Fibroblast of the conjunctiva (primary cell): ENCODE results near the gene CDK13.

Experiments
- DNase-seq: peaks from one replicate; pipeline ENCODE4 v3.0.0-alpha.2; 2010; ENCODE audit warnings: low read depth

CDK13 gene

DNA sequence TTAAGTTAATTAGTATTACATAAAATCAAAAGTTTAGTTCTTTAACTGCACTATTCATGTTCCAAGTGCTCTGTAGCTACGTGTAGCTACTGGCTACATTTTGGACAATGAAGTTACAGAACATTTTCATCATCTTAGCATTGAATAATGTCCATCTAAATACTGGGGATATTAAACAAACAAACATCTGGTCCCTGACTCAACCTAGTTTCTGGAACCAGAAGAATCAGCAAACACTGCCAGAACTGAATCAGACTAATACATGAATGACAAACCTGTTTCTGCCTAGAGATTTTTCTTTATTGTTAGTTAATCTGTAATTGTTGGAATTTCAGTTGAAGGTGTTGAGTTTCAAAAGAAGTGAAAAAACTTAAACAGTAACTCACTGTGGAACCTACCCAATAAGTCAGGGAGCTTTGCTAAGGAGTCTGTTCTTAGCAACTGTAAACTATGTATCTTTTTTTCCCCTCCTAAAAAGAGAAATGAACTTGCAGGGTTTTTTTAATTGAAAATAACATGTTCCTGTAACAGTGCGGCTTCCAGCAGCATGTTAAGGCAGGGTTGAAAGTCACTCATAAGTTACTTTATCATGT lies 58.3 kb downstream of the CDK13 start:
- peak; percentile 91 for DNase-seq

DNA sequence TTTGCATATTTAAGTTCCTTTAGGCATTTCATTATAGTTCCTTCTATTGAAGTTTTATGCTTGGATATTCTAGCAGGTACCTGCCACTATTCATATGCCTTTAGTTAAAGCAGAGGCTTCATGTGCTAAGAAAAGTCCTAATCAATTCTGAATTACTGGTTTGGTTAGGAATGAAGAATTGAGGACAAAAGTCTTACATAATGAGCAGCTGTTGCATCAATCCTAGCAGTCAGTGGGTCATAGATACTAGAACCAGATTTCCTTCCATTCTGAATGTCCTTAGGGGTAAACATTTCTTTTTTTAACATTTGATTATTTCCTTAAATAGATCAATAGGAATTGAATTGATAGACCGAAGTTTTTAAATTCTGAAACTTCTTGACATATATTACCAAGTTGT lies 59.2 kb downstream of the CDK13 start:
- no peak for DNase-seq

DNA sequence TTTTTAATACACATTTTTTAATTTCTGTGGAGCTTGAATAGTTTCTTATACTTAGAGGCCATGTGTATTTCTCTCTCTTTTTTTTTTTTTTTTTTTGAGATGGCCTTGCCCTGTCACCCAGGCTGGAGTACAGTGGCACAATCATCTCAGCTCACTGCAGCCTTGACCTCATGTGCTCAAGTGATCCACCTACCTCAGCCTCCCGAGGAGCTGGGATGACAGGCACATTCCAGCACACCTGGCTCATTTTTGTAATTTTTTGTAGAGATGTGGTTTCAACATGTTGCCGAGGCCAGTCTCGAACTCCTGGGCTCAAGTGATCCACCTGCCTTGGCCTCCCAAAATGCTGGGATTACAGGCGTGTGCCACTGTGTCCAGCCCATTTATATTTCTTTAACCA lies 64.3 kb downstream of the CDK13 start:
- no peak for DNase-seq

DNA sequence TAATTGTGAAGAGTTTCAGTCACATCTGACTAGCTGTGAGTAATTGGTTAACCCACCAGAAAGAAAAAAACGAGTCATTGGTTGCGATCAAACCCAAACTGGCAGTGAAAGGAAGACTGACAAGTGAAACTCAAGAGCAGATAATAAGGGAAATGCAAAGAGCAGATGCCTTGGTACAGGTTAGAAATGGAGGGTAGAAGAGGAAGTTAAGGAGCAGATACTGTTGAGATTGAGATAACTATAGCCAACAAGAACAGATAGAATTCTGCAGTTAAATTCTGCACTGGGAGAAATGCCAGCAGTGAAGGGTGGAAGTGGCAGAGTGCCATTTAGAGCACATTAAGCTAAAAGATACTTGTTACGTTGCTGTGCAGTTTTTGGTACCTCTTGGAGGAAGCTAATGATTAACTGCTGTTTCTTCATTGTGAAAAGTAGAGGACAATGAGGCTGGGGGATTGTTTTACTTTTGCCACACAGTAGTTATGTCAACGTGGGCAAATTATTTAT lies 65.8 kb downstream of the CDK13 start:
- peak; percentile 40 for DNase-seq

DNA sequence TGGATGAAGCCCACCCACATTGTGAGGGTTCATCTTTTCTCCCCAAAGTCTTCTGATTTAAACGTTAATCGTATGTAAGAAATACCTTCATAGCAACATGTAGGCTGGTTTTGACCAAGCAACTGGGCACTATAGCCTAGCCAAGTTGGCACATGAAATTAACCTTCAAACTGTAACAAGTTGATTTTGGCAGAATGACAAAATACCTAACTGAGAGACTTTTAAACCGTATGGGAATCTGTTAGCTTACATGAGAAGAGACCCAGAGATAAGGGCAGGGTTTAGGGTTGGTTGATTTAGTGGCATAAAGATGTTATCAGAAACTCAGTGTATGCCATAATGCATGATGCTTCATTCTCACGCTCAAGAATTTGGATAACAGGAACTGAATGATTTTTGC lies 69.5 kb downstream of the CDK13 start:
- no peak for DNase-seq

DNA sequence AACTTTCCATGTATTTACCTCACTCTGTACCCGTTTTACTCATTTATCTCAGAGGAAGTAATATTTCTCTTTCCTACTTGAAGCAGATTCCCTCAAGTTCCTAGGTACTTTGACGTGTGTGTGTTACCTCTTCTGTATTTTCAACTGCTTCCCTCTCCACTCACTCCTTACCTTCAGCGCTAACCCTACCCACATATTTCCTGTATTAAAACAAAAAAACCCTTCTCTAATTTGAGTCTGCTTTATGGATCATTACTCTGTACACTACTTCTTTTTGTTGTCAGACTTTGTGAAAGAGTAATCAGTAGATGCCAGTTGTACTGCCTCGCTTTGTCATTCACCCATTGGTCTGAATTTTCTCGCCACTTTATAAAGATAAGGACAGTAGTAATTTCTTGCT lies 74.0 kb downstream of the CDK13 start:
- DNase-seq = no peak

DNA sequence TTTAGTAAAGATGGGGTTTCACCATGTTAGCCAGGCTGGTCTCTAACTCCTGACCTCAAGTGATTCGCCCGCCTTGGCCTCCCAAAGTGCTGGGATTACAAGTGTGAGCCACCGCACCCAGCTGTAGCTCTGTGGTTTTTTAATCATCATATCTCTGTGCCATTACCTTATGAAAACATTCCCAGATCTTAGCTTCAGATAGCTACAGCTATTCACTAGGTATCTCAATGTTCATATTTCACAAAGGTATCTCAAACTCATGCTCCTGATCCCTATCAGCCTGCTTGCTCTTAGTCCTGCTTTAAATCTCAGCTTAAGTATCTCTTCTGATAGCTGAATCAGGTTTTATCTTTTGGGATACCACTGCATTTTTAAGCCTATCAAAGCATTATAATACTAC lies 74.8 kb downstream of the CDK13 start:
- DNase-seq = no peak

DNA sequence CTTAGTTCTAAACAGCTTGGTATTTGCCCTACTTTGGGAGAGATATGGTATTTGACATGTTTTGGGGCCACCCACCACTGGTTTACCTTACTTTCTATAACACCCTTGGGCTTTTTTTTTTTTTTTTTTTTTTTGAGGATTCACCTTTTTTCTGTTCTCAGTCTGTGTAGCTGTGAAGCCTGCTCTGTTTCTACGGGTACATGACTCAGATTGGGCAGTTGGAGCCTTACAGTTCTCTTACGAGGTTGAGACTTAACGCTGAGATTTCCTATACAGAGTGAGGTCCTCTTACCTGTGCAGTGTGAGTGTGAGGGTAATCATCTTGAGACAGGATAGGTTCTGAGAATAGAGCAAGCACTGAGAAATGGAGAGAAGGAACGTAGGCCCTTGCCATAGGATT lies 77.5 kb downstream of the CDK13 start:
- no peak for DNase-seq

DNA sequence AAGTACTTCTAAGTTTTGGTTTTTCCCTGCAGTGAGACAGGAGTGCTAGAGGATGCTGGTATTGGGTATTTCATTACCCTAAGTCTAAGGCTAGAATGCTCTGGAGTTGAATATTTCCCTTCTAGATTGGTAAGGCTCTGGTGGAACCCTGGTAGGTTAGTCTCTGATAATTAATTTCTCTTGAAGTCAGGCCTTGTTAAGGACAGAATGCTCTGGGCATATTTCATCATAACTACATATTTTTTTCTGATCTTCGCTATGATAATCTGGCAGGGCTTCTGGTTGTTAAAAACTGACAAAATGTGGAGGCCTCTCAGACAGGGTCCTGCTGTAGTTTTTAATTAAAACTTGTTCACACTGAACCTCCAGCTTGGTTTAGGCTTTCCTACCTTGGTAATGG lies 83.8 kb downstream of the CDK13 start:
- no peak for DNase-seq

DNA sequence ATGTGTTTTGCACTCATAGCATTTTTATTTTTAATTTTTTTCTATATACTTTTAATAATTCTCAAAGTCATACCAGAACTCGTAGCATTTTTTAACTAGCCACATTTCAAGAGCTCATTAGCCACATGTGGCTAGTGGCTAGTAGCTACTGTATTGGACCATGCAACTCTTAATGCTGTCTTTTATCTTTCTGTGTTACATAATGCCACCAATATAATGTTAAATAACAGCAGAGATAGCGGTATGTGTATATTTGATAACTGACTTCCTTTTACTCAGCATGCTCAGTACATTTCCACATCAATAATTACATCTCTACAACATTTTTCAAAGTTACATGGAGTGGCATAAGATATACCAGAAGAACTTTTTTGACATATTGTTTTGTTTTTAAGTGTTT lies 91.4 kb downstream of the CDK13 start:
- no peak for DNase-seq

DNA sequence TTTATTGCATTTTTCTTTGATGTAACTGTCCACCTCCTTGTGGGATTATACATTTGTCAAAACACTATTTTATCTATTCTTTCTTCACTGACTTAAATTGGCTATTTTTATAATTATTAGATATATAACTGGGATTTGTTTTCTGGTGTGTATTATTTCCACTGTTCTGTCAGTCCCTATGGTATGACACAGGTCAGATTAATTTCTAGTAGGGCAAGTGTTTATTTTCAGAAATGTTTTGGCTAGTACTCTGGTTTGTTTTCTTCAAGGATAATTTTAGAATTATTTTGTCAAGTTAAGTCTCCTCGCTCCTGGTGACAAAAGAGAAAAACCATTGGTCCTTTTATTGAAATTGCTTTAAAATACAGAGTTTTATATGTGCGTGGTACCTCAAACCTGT lies 93.1 kb downstream of the CDK13 start:
- no peak for DNase-seq

DNA sequence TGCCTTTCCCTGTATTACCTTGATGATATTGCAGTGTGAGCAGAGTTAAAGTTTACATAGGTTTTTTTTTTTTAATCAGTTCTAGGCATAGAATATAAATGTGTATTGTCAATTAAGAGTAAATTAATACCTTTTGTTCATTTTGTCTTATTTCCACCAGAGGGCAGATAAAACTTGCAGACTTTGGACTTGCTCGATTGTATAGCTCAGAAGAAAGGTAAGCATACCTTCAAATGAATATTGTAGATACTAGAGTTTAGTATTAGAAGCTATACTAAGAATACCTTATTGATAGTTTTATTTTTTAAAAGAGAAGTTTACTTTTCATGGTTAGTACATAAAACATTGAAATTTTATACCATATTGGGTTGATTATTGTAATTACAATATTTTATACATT lies 97.6 kb downstream of the CDK13 start:
- DNase-seq = no peak

DNA sequence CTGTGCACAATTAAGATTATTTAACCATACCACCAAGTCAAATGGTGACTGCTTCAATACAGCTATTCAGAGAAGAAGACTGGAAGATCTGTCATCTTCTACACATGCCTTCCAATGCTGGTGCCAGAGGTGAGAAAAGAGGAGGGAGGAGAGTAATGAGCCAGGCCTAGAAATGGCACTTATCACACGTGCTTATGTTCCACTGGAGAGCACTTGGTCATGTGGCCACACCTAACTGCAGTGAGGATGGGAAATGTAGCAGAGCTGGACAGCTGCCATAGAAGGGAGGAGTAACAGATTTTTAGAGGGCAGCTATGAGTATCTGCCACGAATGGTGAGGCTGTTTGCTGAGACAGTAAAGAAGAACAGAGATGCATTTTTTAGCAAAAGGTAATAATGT lies 107.2 kb downstream of the CDK13 start:
- DNase-seq = peak; percentile 13

DNA sequence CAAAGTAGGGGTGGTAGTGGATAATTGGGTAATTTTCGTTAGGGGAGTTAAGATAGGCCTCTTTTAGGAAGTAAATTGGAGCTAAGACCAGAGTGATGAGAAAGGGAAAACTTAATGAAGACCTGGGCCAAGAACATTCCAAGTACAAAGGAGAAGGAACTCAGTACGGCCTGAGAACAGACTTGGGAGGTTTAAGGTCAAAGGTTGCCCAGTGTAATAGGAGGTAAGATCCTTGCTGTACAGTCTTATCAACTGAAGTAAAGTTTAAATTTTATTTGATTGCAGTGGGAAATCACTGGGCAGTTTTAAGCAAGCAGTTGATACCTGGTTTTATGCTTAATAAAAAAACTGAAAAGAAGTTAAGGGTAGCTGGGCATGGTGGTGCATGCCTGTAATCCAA lies 108.0 kb downstream of the CDK13 start:
- DNase-seq = no peak

DNA sequence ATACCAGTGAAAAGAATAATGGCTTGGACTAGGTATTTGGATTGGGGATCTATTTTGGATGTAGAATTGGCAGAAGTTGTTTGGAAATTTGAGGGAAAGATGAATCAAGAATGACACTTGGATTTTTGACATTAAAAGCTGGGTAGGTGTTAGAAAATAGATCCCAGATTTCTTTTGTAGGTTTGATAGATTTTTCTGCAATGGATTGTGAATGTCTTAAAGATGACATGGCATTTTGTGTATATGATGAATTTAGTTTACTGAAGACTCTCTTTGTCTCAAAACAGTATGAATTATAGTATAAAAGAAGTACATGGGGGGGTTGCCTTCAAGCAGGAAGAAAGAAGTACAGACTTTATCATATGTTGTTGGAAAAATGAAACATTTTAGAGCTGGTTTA lies 108.6 kb downstream of the CDK13 start:
- no peak for DNase-seq

DNA sequence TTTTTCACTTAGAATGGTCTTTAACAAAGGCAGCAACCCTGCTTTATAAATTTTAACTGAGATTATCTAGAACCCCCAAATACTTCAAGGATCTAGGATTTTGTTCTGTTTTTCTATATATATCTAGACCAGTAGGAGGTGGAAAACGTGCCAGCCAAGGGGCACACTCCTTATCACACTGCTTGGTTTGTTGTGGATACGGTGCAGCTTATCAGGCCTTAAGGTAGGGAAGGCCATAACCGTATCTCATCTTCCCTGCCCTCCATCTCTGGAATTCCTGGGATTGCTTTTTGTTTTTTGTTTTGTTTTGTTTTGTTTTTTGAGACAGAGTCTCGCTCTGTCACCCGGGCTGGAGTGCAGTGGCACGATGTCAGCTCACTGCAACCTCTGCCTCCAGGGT lies 109.0 kb downstream of the CDK13 start:
- no peak for DNase-seq

DNA sequence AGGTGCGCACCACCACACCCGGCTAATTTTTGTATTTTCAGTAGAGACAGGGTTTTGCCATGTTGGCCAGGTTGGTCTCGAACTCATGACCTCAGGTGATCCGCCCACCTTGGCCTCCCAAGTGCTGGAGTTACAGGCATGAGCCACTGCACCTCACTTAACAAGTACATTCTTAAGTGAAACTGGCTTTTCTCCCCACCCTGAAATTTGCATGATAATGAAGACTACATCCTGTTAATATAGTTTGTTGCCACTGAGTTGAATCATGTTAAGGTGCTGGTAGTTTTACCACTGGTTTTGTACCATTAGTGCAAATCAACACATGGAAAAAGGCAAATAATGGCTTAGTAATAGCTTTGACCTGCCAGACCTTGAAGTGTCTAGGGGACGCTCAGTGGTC lies 122.2 kb downstream of the CDK13 start:
- DNase-seq = no peak

DNA sequence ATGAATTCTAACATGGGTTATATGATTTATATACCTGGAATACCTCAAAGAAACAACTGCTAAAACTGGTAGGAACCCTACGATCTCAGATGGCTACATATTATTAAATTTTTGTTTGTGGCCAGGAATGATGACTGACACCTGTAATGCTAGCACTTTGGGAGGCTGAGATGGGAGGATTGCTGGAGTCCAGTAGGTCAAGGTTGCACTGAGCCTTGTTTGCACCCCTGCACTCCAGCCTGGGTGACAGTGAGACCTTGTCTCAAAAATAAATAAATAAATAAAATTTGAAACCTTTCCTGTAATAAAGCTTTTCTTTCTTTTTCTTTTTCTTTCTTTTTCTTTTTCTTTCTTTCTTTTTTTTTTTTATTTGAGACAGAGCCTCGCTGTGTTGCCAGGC lies 123.2 kb downstream of the CDK13 start:
- DNase-seq = no peak

DNA sequence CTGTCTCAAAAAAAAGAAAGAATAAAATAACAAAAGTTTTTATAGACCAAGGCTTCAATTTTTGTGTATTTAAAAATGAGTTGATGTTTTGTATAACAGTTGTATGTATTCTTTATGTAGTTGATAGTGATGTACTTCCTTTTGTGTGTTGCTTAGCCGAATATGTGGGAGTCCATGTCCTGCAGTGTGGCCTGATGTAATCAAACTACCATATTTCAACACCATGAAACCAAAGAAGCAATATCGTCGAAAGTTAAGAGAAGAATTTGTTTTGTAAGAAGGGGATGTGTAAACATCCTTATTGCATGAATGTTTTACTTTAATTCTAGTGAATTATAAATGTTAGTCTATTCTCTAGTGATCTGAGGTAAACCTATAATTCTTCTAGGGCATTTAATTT lies 127.8 kb downstream of the CDK13 start:
- peak; percentile 23 for DNase-seq

DNA sequence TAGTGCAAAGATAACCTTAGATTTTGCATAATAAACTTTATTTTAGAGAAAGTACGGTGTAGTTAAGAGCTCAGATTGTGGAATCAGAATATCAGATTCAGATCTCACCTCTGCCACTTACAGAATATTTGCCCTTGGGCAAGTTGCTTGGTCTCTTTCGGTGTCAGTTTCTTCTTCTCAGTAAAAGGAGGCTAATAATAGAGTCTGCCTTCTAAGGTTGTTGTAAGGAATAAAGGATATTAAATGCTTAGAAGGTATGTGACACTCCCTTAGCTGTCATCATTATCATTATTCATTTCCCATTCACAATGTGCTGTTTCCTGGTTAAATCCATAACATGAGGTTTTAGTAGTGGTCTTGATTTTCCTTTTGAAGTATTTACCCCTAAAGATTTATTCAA lies 142.1 kb downstream of the CDK13 start:
- DNase-seq = no peak

DNA sequence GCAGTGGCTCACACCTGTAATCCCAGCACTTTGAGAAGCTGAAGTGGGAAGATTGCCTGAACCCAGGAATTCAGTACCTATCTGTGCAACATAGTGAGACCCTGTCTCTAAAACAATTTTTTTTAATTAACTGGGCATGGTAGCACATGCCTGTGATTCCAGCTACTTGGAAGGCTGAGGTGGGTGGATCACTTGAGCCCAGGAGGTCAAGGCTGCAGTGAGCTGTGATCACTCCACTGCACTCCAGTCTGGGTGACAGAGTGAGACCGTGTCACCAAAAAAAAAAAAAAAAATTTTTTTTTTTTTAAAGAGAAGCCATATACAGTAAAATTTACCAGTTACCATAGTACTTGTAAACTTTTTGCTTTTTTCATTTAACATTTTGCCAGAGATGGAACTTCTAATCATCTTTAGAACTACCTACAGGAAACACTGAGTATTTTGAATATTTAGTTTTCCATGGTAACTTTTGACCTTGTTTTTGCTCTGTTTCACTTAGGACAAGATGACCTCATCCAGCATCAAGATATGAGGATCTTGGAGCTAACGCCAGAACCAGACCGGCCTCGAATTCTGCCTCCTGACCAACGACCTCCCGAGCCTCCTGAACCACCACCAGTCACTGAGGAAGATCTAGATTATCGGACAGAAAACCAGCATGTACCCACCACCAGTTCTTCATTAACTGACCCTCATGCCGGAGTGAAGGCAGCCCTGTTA lies 143.7 kb downstream of the CDK13 start:
- no peak for DNase-seq

DNA sequence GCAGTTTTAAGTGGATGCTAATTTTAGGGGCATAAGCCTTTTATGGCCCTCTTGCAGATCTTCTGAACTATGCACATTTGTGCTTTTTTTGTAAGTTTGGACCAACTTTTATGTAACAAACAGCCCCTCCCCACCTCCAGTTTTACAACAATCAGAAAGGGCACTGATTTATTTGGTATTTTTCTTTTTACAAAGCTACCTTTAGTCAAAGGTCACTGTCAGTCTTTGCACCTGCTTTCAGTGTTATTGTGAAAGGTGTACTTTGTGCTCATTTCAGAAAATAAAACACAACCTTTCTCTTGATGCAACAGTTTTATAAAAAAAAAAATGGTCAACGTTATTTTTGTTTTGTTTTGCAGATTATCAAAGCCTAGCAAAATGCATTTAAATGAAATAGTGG lies 145.2 kb downstream of the CDK13 start:
- DNase-seq = no peak

DNA sequence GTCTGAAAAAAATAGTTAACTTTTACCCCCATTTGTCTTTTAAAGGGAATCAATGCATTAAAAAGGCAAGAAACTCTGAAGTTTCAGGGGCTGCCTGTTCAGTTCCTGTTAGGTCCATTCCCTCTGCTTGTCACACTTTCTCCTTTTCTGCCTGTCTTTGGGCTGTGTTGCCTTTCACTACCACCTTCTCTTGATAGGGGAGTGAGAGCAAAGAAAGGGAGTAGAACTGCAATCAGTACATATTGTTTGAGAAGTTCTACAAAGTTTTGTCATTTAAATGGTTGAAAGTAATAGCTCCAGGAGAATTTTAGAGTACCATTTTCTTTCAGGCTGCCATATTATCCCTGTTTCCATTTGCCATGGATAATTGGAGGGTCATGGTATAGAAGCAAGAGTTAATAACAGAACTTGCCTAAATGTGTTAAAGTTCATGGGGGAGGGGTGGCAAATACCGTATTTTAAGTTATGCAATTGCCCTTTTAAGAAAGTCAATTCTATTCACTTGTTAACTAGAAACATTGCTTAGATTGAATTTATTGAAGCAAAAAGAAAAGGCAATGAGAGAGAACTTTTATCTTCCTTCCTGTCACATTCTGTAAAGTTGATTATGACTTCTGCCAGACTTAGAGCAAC lies 145.8 kb downstream of the CDK13 start:
- DNase-seq = no peak

DNA sequence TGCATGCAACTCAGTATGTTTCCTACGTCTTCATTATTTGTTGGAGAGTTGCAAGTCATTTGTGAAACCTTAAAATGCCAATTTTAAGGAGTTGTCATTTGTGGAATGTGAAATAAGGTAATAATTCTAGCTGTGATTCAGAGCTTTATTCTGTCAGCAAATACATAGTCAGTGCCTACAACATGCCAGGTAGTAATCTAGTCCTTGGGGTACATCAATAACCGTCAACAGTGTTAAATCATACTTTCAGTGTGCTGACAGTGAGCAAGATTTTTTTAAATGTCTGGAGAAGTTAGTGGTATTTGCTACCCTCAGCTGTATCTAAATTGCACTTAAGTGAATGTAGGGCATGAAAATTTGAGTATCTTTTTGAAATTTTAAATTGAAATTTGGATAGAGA lies 147.7 kb downstream of the CDK13 start:
- DNase-seq = no peak
